K562 (cell line): ENCODE data around the gene ZC3H18. TPM values are rescaled to one million over a fixed set of nuclear protein-coding genes. Genes with fewer than 3 reads are reported as not detected.

Experiments used
- ATAC-seq: fragments of 200-7000 bp; cut with Tn5 transposase; 3 replicates; pipeline ENCODE4 v1.9.1; 2020; ENCODE audit warnings: moderate library complexity
- BruUV-seq: library from RNA; stranded (reverse); fragments of 400-500 nt; replicated peaks from 2 replicates; lab custom pipeline; 2021; lab: Mats Ljungman, UMichigan
- CTCF ChIA-PET: fragments of 300-600 bp; formaldehyde crosslinking; extraction: SDS; loops from one replicate; lab custom pipeline; 2021; ENCODE audit warnings: low intra/inter-chr PET ratio; lab: Yijun Ruan, JAX
- POLR2A ChIA-PET: fragments of 300-600, 350-650 bp; sonication (Branson Sonifier 250); formaldehyde crosslinking; extraction: SDS; loops from one replicate; lab custom pipeline; 2021; ENCODE audit warnings: antibody characterized with exemption, inconsistent platforms; lab: Yijun Ruan, JAX
- DNase-seq, 4 experiments: peaks; one replicate each; pipeline versions ENCODE4 v3.0.0 to v3.0.0-alpha.2; 2011 to 2018; ENCODE audit warnings: low spot score in 3 of 4, mixed read lengths in 3 of 4; ENCODE audit errors: extremely low read depth in 1 of 4
- FAIRE-seq: peaks from 2 replicates; lab custom pipeline; 2011; peaks lifted over from hg19 to GRCh38; lab: Jason Lieb, UNC
- H2AFZ ChIP-seq: 2 replicates; pipeline ENCODE4 v1.6.0; 2011; ENCODE audit warnings: low read depth, low read length, control low read depth, inconsistent platforms
- H3K27ac ChIP-seq: fragments of 200-600 bp; 3 replicates; pipeline ENCODE4 v1.8.0; 2011; ENCODE audit warnings: low read depth, mild to moderate bottlenecking, control low read depth, inconsistent platforms, low read length, moderate library complexity, mixed read lengths; ENCODE audit errors: extremely low read depth
- H3K27me3 ChIP-seq, 2 experiments: fragments of 300-600 bp in 1 of 2; 2 replicates in 1 of 2; 3 replicates in 1 of 2; pipeline versions ENCODE4 v1.6.0 to v1.8.0; 2011; ENCODE audit warnings: inconsistent platforms in 2 of 2, low read length in 2 of 2, mild to moderate bottlenecking in 1 of 2, mixed read lengths in 1 of 2, moderate library complexity in 1 of 2; ENCODE audit not compliant: control insufficient read depth in 2 of 2, insufficient read depth in 2 of 2
- H3K36me3 ChIP-seq: fragments of 300-600 bp; 3 replicates; pipeline ENCODE4 v1.8.0; 2011; ENCODE audit warnings: mild to moderate bottlenecking, low read length, inconsistent platforms; ENCODE audit not compliant: control insufficient read depth, insufficient read depth
- H3K4me1 ChIP-seq, 2 experiments: fragments of 200-600 bp in 1 of 2; replicated peaks in 1 of 2; 2 replicates in 1 of 2; 3 replicates in 1 of 2; pipeline versions ENCODE4 v1.5.1 to v1.8.0; 2011; ENCODE audit warnings: inconsistent platforms in 2 of 2, low read length in 2 of 2, mild to moderate bottlenecking in 1 of 2, mixed read lengths in 1 of 2, moderate library complexity in 1 of 2; ENCODE audit not compliant: control insufficient read depth in 2 of 2, insufficient read depth in 2 of 2
- H3K4me2 ChIP-seq: 2 replicates; pipeline ENCODE4 v1.6.1; 2011; ENCODE audit warnings: low read length, control low read depth, inconsistent platforms, mixed read lengths; ENCODE audit not compliant: insufficient read depth
- H3K4me3 ChIP-seq: fragments of 200-600 bp; sonication (generic), shearing (Covaris generic); 2 replicates; pipeline ENCODE4 v1.5.1; 2016; ENCODE audit warnings: control low read depth, inconsistent platforms
- H3K79me2 ChIP-seq: fragments of 200-600 bp; 3 replicates; pipeline ENCODE4 v1.8.0; 2011; ENCODE audit warnings: low read length, inconsistent platforms; ENCODE audit not compliant: control insufficient read depth, insufficient read depth
- H3K9ac ChIP-seq, 2 experiments: 2 replicates each; pipeline versions ENCODE4 v1.6.0 to v1.6.1; 2011; ENCODE audit warnings: low read depth in 2 of 2, low read length in 2 of 2, control low read depth in 1 of 2, inconsistent platforms in 1 of 2, mild to moderate bottlenecking in 1 of 2, mixed read lengths in 1 of 2; ENCODE audit not compliant: insufficient read depth in 1 of 2
- H3K9me1 ChIP-seq: one replicate; pipeline ENCODE4 v1.6.0; 2011; ENCODE audit warnings: inconsistent platforms, mild to moderate bottlenecking, low read length, moderate library complexity; ENCODE audit not compliant: control insufficient read depth, insufficient read depth
- H3K9me3 ChIP-seq: replicated peaks from 2 replicates; pipeline ENCODE4 v1.5.1; 2011; ENCODE audit warnings: low read depth, low read length, inconsistent platforms; ENCODE audit not compliant: control insufficient read depth, insufficient read depth
- H4K20me1 ChIP-seq: replicated peaks from 2 replicates; pipeline ENCODE4 v1.6.1; 2011; ENCODE audit warnings: low read length, inconsistent platforms, mixed read lengths; ENCODE audit not compliant: control insufficient read depth, insufficient read depth
- BDP1 ChIP-seq: IDR thresholded peaks from 3 replicates; pipeline ENCODE4 v1.6.1; 2011; ENCODE audit not compliant: insufficient read length, insufficient read depth
- ELK3 ChIP-seq: fragments of 450-650 bp; formaldehyde crosslinking; IDR thresholded peaks from 2 replicates; pipeline ENCODE4 v1.4.0; 2020; ENCODE audit warnings: mild to moderate bottlenecking
- FOXM1 ChIP-seq, 2 experiments: fragments of 450-650 bp in 1 of 2; sonication (generic) in 1 of 2; formaldehyde crosslinking in 1 of 2; IDR thresholded peaks; 2 replicates each; pipeline versions ENCODE4 v1.6.1 to v1.9.0; 2017 to 2022; ENCODE audit warnings: low read depth in 2 of 2, mild to moderate bottlenecking in 2 of 2, missing genetic modification reagents in 1 of 2, moderate library complexity in 1 of 2
- WGBS: fragments of 100-300 bp; shearing (Covaris generic); methylation state at CpG from one replicate; pipeline ENCODE4 v1.1.6; 2016; ENCODE audit warnings: low coverage, mixed read lengths; ENCODE audit not compliant: insufficient coverage; ENCODE audit errors: missing lambda C conversion rate; 5-methylcytosine and 5-hydroxymethylcytosine counted together
- in situ Hi-C: fragments of 300-500 bp; cut with MboI; formaldehyde crosslinking; loops from 4 replicates; pipeline ENCODE4 v1.15.0; 2018; ENCODE audit warnings: inconsistent platforms, mixed read lengths
- intact Hi-C: fragments of 100-400 bp; cut with micrococcal nuclease; formaldehyde crosslinking; loops from 2 replicates; pipeline ENCODE4 v1.14.2; 2022
- polyA plus RNA-seq, 8 experiments: library from polyadenylated mRNA; depleted of rRNA in 4 of 8; stranded (reverse) in 5 of 8; unstranded in 3 of 8; fragments of >200 nt; fragmentation: Nextera tagmentation in 2 of 8; fragmentation: Illumina TruSeq in 1 of 8; extraction: Ambion mirVana in 2 of 8; extraction: Trizol in 1 of 8; gene quantifications; 2 replicates each; pipeline versions ENCODE4 v1.2.1 to v1.2.3, GENCODE V29; 2011 to 2014; ENCODE audit warnings: inconsistent platforms in 1 of 8, missing spikeins in 1 of 8
- total RNA-seq, 7 experiments: library from RNA; depleted of rRNA in 6 of 7; stranded (reverse); fragments of >200 nt in 6 of 7; fragmentation: Illumina TruSeq in 2 of 7; extraction: Trizol in 2 of 7; gene quantifications; 2 replicates each; pipeline versions ENCODE4 v1.2.1 to v1.2.3, GENCODE V29; 2011 to 2021; ENCODE audit warnings: low replicate concordance in 1 of 7

ZC3H18 gene
- total and polyA plus RNA-seq, 9 of the 15 experiments (the other 6 are each of a cell fraction or from before 2014, with no cell fraction given): 1.7 to 88.7 (median 26.9) TPM

GRCh38 chr16:88540346-88540977 is 29.7 kb upstream of the ZC3H18 start:
- no peak for FAIRE-seq
- H3K9me3 ChIP-seq: peaks cover 21% of the 10 kb centered on the region
- H3K36me3 ChIP-seq: peaks cover 4% of the 10 kb centered on the region; the same call in 2 of the 3 replicates
- H3K4me2 ChIP-seq: no peak overlapping the region
- POLR2A ChIA-PET: interaction anchor here (0.6 to 1.7 kb wide), 5 partner anchors 10 to 298 kb away, joined by 3 to 5 read pairs (median 3); no protein-coding TSS in a partner anchor
- H3K4me3 ChIP-seq: no peak overlapping the region
- 18% methylated on average over 20 of the region's 20 CpGs for WGBS
- H3K79me2 ChIP-seq: no peaks in the 10 kb centered on the region
- no peak overlapping the region for H3K9ac ChIP-seq
- TF ChIP-seq BDP1 (no peak), FOXM1 (IDR thresholded peaks at IDR 0.05; ENCODE audit: low read depth) (no peak), FOXM1 (CRISPR knock-in tag; IDR thresholded peaks at IDR 0.05; ENCODE audit: low read depth) (0 out of 2 replicates have a peak, but pooled peaks have one; percentile 20), ELK3 (CRISPR knock-in tag) (no peak)
- TF ChIP-seq, all 486 proteins: peak for 1
- Histone ChIP-seq H3K4me1 (peaks cover 0 to 51% of the 10 kb centered on the region in 2 experiments; a peak in 3 of 5 replicates), H2AFZ (no peak overlapping the region), H3K9me1 (no peaks in the 10 kb centered on the region), H3K27ac (no peak overlapping the region), H3K27me3 (peaks cover 32 to 49% of the 10 kb centered on the region in 2 experiments; a peak in 4 of 5 replicates), H4K20me1 (peaks cover 13% of the 10 kb centered on the region)
- intact Hi-C loops: no loop called here
- ATAC-seq: no peak
- CTCF ChIA-PET: no interaction called here
- no TSS peak for BruUV-seq
- no peak for DNase-seq
- in situ Hi-C loops: no loop called here
